Measurements from ENCODE around the gene MARF1.

- TF ChIP-seq, protein P1, sequence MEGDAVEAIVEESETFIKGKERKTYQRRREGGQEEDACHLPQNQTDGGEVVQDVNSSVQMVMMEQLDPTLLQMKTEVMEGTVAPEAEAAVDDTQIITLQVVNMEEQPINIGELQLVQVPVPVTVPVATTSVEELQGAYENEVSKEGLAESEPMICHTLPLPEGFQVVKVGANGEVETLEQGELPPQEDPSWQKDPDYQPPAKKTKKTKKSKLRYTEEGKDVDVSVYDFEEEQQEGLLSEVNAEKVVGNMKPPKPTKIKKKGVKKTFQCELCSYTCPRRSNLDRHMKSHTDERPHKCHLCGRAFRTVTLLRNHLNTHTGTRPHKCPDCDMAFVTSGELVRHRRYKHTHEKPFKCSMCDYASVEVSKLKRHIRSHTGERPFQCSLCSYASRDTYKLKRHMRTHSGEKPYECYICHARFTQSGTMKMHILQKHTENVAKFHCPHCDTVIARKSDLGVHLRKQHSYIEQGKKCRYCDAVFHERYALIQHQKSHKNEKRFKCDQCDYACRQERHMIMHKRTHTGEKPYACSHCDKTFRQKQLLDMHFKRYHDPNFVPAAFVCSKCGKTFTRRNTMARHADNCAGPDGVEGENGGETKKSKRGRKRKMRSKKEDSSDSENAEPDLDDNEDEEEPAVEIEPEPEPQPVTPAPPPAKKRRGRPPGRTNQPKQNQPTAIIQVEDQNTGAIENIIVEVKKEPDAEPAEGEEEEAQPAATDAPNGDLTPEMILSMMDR (IDR thresholded peaks at IDR 0.05): no peak
- no peak for TF ChIP-seq SIN3A (IDR thresholded peaks at IDR 0.05; ENCODE audit: borderline replicate concordance, insufficient read depth, low read depth, low read length)
- TF ChIP-seq POLR2AphosphoS5 (IDR thresholded peaks at IDR 0.05; ENCODE audit: low read depth, low read length): no peak
- TF ChIP-seq, protein P2, sequence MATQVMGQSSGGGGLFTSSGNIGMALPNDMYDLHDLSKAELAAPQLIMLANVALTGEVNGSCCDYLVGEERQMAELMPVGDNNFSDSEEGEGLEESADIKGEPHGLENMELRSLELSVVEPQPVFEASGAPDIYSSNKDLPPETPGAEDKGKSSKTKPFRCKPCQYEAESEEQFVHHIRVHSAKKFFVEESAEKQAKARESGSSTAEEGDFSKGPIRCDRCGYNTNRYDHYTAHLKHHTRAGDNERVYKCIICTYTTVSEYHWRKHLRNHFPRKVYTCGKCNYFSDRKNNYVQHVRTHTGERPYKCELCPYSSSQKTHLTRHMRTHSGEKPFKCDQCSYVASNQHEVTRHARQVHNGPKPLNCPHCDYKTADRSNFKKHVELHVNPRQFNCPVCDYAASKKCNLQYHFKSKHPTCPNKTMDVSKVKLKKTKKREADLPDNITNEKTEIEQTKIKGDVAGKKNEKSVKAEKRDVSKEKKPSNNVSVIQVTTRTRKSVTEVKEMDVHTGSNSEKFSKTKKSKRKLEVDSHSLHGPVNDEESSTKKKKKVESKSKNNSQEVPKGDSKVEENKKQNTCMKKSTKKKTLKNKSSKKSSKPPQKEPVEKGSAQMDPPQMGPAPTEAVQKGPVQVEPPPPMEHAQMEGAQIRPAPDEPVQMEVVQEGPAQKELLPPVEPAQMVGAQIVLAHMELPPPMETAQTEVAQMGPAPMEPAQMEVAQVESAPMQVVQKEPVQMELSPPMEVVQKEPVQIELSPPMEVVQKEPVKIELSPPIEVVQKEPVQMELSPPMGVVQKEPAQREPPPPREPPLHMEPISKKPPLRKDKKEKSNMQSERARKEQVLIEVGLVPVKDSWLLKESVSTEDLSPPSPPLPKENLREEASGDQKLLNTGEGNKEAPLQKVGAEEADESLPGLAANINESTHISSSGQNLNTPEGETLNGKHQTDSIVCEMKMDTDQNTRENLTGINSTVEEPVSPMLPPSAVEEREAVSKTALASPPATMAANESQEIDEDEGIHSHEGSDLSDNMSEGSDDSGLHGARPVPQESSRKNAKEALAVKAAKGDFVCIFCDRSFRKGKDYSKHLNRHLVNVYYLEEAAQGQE (IDR thresholded peaks at IDR 0.05; ENCODE audit: insufficient read depth in 1 of 2, low read depth in 2 of 2, low read length in 1 of 2): no peak
These were observed 75.1 kb downstream of the MARF1 start for GRCh38 chr16:15567823-15568222.
